Dermis blood vessel endothelial cell (primary cell): ENCODE data around the gene IFNW1. TPM values are rescaled to one million over a fixed set of nuclear protein-coding genes. Genes with fewer than 3 reads are reported as not detected.
"Not testable (repeated sequence)": the region's sequence is repeated elsewhere in the genome, so short reads cannot be mapped to it uniquely, and the experiment has no call there.

Experiments
- DNase-seq: peaks from one replicate; pipeline ENCODE4 v3.0.0; 2010
- total RNA-seq: library from RNA; depleted of rRNA; stranded (reverse); fragments of >200 nt; gene quantifications from 2 replicates; pipeline ENCODE4 v1.2.3, GENCODE V29; 2014

Gene IFNW1
- total RNA-seq: not detected in 2 replicates

DNA sequence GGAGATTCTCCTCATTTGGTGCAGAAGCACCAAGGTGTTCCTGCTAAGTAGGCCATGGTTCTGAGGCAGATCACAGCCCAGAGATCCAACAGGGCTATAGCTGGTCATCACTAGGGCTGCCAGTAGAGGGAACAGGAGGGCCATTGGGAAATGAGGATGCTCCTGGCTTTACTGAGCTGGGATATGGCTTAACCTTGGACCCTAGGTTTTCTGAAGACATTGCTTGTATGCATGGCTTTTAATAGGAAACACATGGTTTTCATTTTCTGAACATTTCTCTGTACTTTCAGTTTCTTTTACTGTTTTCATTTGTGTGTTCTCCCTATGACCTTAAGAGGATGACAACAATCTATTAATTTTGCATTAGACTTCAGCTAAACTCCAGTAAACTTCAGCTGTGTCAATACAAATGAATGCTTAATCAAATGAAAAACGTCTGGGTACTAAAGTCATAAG lies at the start of gene IFNW1:
IFNW1 (minus strand) TSS at position 406 of the 456 bp plus-strand sequence; CDS start at position 144, 262 bp downstream.
- DNase-seq: no peak

DNA sequence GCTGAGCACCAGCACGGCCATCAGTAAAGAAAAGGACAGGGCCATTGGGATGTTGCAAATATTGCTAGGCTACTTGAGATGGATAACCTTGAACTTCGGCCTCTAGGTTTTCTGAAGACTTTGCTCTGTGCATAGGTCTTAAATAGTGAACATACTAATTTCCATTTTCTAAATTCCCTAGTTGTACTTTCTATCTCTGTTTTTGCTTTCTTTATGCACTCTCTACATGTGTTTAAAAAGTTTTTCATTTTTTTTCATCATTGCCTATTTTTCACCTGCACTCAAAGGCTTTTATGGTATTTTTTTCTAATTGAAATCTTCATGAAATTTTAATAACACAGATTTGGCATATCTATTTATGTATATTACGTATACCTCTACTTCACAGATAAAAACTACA lies 45.9 kb upstream of the IFNW1 start, which contains the start of gene IFNA4:
IFNA4 (minus strand) TSS at position 101 of the 400 bp plus-strand sequence; CDS start at position 45, 56 bp downstream.
- not testable (repeated sequence) for DNase-seq

DNA sequence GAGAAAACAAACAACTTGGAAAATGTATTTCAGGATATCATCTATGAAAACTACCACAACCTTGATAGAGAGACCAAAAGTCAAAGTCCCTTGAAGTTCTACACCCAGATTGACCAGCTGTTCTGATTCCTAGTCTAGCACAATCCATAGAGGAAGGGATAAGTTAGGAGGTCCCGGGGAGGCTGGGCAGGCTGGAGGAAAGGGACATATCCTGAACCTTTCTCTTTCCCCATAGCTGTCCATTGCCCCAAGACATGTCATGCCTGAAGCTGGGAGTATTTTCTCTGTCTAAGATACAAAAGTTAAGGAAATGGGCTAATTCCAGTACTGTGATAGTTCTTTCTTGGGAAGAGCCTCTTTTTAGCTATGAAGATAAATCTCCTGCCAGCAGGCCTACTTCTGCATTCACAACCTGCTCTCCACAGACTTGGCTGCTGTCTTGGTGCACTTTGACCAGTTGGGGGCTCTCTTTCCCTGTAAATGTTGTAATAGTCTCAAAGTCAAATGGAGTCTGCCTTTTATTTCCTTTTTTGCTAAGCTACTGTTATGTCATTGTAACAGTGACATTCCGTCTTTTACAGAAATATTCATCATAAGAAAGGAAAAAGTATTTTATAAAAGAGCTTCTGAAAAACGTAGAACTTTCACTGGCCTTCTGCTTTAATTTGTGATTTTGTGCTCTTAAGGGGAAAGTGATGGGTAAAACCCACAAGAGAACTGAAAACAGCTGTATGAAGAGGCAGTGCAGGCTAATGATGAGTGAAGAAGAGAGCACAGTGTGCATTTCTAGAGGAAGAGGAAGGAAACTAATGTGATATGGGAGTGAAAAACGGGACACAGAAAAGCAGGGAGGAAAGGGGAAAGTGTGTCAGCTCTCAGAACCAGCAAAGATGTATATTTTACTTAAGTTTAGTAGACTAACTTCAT lies 41.4 kb upstream of the IFNW1 start:
- DNase-seq: peak; percentile 19

- no peak for DNase-seq
Measured at GRCh38 chr9:21174671-21175070, 33.0 kb upstream of the IFNW1 start.

DNA sequence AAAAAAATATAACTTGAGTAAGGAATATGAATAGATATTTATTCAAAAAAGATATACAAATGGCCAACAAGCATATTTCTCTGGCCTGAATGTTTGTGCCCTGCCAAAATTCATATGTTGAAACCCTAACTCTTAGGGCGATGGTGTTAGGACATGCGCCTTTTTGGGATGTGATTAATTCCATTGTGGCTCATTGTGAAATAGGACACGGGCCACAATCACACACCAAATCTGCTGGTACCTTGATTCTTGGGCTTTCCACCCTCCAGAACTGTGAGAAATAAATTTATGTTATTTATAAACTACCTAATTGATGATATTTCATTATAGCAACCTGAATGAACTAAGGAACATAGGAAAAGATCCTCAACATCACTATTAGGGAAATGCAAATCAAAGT lies 30.5 kb upstream of the IFNW1 start:
- no peak for DNase-seq

DNA sequence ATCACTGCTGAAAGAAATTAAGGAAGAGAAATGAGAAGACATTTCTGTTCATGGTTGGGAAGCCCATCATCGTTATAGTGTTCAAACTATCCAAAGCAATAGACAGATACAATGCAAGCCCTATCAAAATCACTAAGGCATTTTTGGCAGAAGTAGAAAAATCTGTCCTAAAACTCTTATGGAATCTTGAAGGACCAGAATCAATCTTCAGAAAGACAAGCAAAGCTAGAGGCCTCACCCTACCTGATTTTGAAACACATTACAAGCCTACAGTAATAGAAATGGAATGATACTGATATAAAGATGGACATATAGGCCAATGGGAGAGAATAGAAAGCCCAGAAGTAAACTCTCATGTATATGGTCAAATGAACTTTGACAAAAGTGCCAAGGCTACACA lies 29.7 kb upstream of the IFNW1 start:
- no peak for DNase-seq

DNA sequence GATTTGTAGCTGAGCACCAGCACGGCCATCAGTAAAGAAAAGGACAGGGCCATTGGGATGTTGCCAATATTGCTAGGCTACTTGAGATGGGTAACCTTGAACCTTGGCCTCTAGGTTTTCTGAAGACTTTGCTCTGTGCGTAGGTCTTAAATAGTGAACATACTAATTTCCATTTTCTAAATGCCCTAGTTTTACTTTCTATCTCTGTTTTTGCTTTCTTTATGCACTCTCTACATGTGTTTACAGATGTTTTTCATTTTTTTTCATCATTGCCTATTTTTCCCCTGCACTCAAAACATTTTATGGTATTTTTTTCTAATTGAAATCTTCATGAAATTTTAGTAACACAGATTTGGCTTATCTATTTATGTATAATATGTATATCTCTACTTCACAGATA lies 24.9 kb upstream of the IFNW1 start, which contains the start of gene IFNA21:
IFNA21 (minus strand) TSS at position 101 of the 400 bp plus-strand sequence; CDS start at position 53, 48 bp downstream.
- DNase-seq: not testable (repeated sequence)

GRCh38 chr9:21165516-21165915 lies 23.9 kb upstream of the IFNW1 start:
- no peak for DNase-seq

GRCh38 chr9:21160178-21160577 lies 18.5 kb upstream of the IFNW1 start:
- DNase-seq: peak; percentile 18

GRCh38 chr9:21155501-21155900 lies 13.9 kb upstream of the IFNW1 start:
- no peak for DNase-seq

- peak; percentile 42 for DNase-seq
Measured at GRCh38 chr9:21154018-21154608, 12.5 kb upstream of the IFNW1 start.

- DNase-seq: no peak
Measured at GRCh38 chr9:21153336-21154017, 11.8 kb upstream of the IFNW1 start.

GRCh38 chr9:21144603-21145002 lies 3.0 kb upstream of the IFNW1 start:
- DNase-seq: no peak

DNA sequence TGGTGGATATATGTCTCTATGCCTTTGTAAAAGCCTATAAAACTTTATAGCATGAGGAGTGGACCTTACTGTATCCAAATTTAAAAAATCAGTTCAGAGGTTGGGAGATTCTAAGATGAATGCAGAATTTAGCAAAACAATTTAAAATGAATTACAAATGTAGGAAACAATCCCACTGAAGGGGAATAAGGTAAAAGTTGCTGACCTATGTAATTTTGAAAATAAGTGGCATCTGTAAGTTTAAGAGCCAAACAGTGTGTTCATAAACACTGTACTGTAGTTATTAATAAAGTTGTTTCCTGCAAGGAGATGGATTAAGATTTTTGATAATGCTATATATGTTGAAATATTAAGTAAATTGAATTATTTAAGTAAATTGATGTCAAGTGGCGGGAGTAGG lies 4.6 kb downstream of the IFNW1 start:
- no peak for DNase-seq

DNA sequence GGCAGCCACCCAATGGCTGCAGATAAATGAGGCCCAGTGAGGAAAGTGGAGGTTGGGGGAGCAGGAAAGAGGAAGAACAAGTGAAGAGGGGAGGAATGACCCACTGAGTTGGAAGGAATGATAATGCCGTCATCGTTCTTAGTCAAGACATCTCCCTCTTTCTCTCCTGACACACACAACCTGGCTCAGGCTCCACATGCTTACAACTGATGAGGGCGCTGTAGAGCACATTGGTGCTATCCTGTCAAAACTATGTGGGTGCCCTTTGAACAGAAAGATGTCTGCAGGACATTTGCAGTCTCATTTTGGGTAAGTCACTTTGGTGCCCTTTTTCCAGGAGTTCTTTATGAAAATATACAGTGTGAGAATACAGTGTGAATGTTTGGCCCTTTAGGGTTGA lies 5.9 kb downstream of the IFNW1 start:
- no peak for DNase-seq

GRCh38 chr9:21128186-21128585 lies 13.4 kb downstream of the IFNW1 start:
- DNase-seq: not testable (repeated sequence)

- no peak for DNase-seq
Measured at GRCh38 chr9:21121595-21122251, 19.9 kb downstream of the IFNW1 start.

GRCh38 chr9:21121079-21121478 lies 20.6 kb downstream of the IFNW1 start:
- DNase-seq: no peak

GRCh38 chr9:21119093-21119770 lies 22.4 kb downstream of the IFNW1 start:
- DNase-seq: no peak

DNA sequence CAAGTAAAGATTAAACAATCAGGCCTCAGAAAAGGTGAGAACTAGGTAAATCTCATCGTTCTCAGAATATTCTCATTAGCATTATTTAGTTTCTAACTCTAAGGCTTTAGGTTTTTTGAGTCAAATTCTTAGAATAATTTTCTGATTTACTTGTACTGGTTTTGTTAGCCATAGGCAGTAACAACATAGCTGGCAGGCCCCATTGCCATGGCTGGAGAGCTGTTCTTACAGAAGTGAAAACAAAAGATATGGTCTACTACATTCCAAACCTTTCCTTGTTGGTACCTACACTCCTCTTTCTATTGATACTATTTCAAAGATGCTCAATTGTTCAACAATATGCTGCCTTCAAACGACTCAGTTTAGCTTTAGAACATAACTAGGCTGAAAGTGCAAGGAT lies 27.3 kb downstream of the IFNW1 start:
- DNase-seq: no peak

GRCh38 chr9:21110708-21111576 lies 30.7 kb downstream of the IFNW1 start:
- peak; percentile 89 for DNase-seq
